GM19324 (cell line): Measurements from ENCODE around the gene TSPAN10.

Source experiments
- ATAC-seq: cut with Tn5 transposase; IDR thresholded peaks from one replicate; pipeline ENCODE4 v1.9.1; 2021; ENCODE audit warnings: mild to moderate bottlenecking, moderate library complexity; ENCODE audit not compliant: unreplicated experiment, low FRiP score

Gene TSPAN10

DNA sequence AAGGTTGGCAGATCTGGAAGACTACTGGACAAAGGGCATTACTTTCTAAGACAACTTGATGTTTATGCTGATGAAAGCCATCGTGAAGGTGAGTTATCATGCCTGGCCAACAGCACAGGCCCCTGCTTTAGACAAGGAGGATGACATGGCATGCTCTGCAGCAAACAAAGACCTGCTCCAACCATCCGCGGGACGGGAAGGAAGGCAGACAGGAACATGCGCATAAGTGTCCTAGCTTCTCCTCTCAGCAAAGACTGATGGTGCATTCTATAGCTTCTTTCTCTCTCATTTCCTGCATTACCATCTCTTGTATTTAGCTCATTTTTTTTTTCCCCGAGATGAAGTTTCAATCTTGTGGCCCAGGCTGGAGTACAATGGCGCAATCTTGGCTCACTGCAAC, 5.5 kb upstream of the TSPAN10 start:
- ATAC-seq, result no peak

DNA sequence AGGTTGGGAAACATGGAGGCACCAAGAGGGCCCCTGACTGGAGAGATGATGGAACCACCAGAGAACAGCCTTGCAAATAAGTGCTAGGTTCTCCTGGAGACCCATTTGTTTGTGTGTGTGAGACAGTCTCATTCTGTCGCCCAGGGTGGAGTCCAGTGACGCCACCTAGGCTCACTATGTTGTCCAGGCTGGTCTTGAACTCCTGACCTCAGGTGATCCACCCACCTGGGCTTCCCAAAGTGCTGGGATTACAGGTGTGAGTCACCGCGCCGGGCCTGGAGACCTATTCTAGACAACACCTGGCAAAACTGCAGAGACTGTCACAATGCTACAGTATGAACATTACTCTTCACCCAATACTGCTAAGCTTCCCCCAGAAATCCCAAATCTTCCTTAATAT, 1.6 kb upstream of the TSPAN10 start:
- no peak for ATAC-seq

DNA sequence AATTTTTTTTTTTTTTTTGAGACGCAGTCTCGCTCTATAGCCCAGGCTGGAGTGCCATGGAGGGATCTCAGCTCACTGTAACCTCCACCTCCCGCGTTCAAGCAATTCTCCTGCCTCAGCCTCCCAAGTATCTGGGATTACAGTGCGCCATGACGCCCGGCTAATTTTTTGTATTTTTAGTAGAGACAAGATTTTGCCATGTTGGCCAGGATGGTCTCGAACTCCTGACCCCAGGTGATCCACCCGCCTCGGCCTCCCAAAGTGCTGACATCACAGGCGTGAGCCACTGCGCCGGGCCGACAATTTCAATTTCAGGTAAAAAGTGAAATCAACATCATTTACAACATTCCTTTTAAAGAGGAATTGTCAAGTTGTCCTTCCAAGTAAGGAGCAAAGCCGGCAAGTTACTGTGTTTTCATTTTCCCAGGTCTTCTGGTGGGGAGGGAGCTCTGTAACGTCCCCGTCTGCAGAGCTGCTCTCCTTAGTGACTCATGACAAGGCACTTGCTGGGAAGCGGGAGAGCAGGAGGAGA, 957 bp upstream of the TSPAN10 start:
- no peak for ATAC-seq

DNA sequence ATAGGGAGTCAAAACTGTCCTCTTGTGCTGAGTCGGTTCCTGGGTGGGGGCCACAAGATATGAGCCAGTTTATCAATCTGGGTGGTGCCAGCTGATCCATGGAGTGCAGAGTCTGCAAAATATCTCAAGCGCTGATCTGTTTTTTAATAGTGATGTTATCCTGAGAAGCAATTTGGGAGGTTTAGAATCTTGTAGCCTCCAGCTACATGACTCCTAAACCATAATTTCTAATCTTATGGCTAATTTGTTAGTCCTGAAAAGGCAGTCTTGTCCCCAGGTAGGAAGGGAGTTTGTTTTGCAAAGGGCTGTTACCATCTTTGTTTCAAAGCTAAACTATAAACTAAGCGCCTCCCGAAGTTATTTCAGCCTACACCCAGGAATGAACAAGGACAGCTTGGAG, 1.7 kb downstream of the TSPAN10 start:
- ATAC-seq, result no peak

DNA sequence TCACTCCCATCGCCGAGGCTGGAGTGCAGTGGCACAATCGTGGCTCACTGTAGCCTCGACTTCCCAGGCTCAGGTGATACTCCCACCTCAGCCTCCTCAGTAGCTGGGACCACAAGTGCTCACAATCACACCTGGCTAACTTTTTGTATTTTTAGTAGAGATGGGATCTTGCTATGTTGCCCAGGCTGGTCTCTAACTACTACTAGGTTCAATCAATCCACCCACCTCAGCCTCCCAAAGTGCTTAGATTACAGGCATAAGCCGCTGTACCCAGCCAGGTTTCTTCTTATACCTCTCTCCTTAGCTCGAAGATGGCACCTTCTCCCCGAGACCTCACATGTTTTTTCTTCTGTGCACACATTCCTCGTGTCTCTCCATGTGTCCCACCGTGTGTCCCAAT, 3.0 kb downstream of the TSPAN10 start:
- ATAC-seq, result no peak

DNA sequence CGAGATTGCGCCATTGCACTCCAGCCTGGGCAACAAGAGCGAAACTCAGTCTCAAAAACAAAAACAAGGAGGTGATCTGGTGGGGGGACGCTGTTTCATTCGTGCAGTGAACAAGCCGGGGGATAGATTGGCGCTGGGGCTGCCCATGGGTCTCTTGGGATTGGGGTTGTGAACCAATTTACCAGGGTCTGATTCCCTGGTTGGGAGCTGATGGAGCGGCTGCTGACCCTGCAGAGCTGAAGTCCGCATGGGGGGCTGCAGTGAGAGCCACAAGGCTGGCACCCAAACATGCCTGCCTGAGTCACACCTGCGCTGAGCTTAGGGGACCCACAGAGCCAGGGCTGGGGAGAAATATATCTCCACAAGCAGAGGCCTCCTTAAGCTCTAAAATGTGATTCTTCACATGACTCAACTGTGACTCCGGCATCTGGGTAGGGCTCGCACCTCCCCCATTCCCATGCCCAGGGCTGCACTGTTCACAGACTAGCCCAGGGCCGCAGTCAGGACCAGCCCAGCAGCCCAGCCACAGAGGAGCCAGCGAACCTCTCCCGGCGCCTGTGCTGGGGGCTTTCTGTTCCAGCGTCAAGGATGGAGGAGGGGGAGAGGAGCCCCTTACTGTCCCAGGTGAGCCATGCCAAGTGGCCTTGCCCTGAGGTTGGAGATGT, 5.0 kb downstream of the TSPAN10 start:
- no peak for ATAC-seq

DNA sequence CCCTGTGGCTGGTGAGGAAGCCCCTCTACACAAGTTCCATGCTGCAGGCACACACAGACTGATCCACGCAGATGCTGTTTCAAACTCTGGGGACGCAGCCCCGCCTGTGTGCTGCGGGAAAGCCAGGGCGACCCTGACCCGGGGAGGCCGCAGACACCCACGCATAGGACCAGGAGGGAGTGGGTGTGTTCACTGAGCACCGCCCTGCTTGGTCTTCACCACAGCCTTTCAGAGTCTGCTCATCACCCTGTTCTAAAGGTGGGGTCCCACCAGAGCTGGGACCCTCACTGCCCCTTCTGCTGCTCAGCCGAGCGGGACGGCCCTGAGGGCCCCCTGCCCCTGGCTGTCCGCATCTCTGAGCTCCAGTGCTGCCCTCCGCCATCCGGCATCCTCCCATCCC, 7.5 kb downstream of the TSPAN10 start:
- no peak for ATAC-seq

DNA sequence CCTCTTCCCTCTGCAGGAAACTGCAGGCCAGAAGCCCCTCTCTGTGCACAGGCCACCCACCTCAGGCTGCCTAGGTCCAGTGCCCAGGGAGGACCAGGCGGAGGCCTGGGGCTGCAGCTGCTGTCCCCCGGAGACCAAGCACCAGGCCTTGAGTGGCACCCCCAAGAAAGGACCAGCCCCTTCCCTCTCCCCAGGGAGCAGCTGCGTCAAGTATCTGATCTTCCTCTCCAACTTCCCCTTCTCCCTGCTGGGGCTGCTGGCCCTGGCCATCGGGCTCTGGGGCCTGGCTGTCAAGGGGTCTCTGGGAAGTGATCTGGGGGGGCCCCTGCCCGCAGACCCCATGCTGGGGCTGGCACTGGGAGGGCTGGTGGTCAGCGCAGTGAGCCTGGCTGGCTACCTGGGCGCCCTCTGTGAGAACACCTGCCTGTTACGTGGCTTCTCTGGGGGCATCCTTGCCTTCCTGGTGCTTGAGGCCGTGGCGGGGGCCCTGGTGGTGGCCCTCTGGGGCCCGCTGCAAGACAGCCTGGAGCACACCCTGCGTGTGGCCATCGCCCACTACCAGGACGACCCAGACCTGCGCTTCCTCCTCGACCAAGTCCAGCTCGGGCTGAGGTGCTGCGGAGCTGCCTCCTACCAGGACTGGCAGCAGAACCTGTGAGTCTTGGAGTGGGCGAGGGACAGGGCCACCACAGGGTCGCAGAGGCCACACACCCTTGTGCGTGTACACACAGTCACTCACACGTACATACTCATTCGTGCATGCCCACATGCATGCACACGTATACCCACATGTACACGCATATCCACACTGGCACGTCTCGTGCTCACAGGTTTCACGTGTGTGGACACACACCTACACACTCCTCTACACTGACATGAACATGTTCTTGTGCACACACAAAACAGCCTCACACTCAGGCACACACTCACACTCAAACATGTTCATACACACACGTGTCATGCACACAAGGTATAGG, 8.3 kb downstream of the TSPAN10 start:
- no peak for ATAC-seq

DNA sequence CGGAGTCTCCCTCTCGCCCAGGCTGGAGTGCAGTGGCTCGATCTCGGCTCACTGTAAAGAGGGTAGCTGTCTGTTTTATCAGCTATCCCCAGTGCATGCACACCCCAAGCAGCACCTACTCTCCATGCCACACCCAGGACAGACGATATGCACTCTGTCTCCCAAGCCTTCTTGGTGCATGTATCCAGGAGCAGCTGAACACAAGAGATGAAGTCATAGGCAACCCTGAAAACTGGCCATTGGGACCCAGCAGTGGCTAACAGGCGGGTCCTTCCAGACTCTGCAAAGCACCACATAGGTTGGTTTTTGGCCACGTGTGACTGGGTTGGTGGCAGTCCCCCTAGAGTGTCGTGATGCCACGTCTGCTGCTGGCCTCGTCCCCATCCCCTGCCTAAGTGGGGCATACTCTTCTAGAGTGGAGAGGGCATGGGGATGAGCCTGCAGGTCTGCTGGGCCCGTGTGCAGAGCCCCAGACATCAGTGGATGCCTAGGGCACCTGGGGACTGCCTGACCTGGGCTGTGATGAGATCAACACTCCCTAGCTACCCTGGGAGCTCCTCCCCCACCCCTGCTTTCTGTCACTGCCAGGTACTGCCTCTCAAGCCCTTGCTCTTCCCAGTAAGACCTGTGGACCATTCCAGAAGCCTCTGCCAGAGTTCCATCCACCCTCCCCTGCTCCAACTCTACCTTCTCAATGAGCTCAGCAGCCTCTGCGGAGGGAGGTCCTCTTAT, 10.0 kb downstream of the TSPAN10 start:
- no peak for ATAC-seq

DNA sequence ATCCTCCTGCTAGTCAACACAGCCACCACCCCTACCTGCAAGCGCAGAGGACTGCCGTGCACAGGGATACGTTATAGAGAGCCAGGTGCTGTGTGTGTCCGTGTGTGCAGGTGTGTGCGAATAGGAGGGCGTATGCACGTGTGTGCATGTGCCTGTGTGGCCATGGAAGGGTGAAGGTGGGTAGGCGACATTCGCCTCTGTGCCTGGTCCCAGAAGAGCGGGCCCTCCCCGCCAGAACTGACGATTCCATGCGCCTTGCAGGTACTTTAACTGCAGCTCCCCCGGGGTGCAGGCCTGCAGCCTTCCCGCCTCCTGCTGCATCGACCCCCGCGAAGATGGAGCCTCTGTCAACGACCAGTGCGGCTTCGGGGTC, 10.6 kb downstream of the TSPAN10 start:
- ATAC-seq, result no peak

DNA sequence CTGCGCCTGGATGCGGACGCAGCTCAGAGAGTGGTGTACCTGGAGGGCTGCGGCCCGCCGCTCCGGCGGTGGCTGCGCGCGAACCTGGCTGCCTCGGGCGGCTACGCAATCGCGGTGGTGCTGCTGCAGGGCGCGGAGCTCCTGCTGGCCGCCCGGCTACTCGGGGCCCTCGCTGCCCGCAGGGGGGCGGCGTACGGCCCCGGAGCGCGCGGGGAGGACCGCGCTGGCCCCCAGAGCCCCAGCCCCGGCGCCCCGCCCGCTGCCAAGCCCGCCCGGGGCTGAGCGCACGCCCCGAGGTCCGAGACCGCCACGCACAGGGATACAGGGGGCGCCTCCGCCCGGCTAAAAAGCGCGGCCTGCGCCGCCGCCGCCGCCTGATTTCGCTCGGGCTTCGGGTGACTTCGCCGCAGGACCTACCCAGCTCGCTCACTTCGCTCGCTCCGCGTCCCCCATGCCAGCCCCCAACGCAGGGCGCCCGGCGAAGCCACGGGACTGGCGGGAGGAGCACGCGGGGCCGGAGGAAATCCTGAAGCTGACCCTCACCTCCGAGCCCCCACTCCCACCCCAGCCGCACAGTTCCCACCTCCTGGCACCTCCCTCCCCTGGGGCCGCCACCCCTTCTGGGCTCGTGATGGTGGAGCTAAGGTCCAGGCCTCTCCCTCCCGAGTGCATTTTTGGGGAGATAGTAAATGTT, 11.2 kb downstream of the TSPAN10 start:
- ATAC-seq, result no peak

DNA sequence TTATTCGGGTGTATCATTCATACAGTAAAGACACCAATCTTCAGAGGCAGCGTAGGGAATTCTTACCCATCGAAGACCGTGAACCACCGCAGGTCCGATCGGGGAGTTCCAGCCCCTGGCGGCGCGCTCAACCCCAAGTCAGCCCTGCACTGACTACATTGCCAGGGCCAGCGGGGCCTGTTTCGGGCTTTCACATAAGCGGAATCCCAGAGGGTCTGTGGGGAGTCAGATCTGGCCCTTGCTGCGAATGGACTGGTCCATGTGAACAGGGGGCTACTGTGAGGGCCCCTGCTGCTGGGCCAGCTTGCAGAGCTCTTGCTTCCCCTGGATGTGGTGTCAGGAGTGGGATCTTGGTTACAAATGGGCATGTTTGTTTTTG, 11.7 kb downstream of the TSPAN10 start:
- no peak for ATAC-seq

DNA sequence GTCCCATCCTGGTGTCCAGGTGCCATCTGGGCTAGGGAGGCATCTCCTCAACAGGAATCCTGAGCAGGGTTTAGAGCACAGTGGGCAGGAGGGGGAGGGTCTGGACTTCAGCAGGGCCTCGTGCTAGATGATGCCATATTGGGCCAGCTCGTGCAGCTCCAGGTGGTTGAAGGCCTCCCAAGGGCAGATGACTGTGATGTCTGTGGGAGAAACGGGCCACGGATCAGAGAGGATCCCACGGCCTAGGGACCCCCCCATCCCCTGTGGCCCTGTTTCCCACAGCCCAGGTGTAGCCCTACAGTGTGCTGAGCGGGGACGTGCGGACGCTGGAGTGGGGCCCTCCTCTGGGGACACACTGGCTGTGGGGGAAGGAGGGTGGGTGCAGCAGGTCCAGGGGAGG, 14.0 kb downstream of the TSPAN10 start:
- no peak for ATAC-seq

DNA sequence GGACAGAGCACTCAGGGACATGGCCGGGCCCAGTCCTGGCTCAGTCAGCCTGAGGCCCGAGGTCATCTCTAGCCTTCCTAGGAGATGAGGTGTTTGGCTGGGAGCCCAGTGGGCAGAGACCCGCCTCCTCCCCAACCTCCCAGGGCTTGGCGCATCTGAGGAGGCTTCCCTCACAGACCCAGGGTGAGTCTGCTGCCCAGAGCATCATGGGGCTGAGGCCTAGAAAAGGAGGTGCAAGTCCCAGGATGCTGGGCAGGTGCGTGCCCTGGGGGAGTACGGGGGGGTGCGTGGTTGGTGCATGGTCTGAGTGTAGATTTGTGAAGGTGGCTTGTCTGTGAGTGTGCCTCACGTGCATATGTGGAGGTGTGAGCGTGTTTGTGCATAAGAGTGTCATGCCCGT, 14.7 kb downstream of the TSPAN10 start:
- no peak for ATAC-seq

DNA sequence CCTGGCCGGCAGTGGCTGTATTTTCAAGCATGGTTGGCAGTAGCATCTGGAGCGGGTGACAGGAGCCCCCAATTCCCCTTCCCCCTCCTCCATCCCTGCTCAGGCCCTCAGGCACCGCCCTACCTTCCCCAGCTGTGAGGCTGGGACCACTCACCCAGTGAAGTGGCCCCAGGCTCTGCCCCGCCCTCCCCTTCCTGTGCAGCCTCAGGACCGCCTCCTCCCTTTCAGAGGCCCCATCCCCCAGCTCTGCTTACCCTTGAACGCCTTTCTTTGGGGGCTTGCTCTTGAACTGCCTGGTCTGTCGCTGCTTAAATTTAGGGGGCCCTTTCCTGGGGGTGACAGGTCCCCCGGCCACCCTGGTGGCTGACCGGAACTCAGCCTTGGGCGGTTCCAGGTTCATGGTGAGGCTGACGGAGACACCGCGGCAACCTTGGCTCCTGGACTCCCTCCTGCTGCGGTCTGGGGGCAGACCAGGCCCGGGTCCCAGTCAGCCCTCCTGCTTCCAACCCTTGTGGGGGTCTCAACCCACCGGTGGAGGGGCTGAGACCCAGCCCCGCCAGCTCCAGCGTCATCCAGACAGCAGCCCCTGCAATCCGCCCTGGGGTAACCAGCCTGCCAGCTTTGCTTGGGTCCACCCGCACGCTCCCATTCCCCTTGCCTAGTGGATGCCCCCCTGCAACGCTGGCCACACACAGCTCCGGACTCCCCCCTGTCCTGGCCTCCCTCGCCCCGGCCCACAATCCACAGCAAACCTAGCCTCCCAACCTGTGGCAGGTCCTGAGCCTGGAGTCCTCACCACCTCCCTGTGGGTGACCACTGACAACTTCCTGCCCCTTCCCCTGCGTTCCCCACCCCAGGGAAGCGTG, 16.1 kb downstream of the TSPAN10 start:
- no peak for ATAC-seq

DNA sequence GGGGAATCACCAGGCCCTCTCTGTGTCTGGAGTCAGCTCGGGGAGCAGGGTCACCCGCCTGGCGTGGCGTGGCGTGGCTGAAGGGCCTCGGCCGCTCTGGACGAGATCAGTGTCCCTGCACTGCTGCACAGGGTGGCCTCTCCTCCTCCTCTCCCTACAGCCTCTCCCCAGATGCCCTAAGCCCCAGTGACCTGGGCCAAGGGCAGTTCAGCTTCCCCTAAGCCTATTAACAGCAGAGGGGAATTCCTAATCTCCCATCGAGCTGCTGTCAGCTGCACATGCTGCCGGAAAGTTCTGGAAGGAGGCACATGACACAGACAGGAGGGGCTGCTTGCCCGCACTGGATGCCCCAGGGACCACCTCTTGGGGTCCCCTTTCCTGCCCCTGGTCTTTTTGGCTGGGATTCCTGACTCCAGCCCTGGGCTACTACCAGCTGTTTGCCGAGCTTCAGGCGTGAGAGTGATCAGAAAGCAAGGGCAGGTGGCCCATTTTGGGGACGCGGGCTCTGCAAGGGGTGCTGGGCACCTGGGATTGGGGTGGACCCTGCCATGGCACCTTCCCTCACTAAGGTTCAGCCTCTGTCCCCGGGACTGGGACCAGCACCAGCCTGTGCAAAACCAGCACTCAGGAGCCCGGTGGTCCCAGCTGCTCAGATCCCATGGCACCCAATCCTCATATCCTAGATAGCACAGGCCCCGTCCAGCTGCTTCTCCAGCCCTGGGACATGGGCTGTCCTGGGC, 18.6 kb downstream of the TSPAN10 start:
- no peak for ATAC-seq

DNA sequence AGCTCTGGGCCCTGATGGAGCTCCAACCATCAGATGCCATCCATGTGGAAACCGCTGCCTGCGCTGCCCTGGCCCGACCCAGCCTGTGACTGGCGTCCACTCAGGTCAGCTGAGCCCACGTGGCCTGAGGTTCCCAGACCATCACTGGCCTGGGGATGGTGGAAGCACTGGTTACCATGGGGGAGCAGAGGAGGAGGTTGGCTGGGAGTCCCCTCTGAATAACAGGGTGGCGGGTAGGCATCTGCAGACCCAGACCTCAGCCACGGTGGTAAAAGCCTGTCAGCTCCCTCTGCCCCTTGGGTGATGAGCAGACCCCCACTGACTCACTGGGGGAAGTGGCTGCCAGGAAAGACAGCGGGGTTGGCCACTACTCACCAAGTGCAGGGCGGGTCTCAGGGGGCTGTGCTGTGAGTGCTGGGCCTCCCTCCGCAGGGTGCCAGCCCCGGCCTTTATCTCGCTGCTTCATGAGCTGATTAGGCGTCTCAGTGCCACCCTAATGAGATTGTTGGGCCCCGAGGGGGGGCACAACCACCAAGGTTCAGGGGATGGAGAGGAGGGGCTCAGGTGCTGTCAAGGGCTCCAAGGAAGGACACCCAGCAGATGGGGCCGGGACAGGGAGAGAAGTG, 19.2 kb downstream of the TSPAN10 start, which contains the start of gene PDE6G:
Gene PDE6G (minus strand): TSS at position 425 of the 626 bp plus-strand sequence. CDS start 3,237 bp downstream, outside the sequence.
- no peak for ATAC-seq

DNA sequence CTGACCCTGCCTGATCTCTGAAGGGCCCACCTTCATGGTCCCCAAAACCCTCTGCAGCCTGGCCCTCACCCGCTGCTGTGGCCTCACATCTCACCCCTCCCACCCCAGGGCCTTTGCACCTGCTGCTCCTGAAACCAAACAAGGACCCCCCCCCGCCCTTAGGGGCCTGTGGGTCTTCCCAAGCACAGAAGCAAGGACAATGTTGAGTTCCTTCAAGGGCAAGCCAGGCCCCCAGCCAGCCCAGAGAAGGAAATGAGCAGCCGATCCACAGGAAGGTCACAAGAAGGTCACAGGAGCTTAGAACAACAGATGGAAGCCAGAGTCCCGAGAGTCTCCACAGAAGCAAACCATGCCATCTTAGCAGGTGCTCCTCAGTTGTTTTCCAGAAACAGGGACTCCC, 19.8 kb downstream of the TSPAN10 start:
- no peak for ATAC-seq
